IPS-15b (cell line): ENCODE data around the gene TGFBR2.

ENCODE experiments used
- H3K27me3 ChIP-seq: one replicate; pipeline ENCODE4 v1.6.1; 2013; ENCODE audit warnings: low read length; ENCODE audit not compliant: control insufficient read depth, insufficient read depth
- H3K36me3 ChIP-seq: one replicate; pipeline ENCODE4 v1.6.1; 2013; ENCODE audit warnings: low read length; ENCODE audit not compliant: control insufficient read depth, insufficient read depth
- H3K4me1 ChIP-seq: one replicate; pipeline ENCODE4 v1.6.1; 2013; ENCODE audit warnings: mild to moderate bottlenecking, low read length; ENCODE audit not compliant: control insufficient read depth, insufficient read depth
- H3K4me3 ChIP-seq: one replicate; pipeline ENCODE4 v1.5.1; 2013; ENCODE audit warnings: low read depth, low read length
- H3K9ac ChIP-seq: one replicate; pipeline ENCODE4 v1.6.1; 2013; ENCODE audit warnings: low read depth, mild to moderate bottlenecking, low read length
- H3K9me3 ChIP-seq: one replicate; pipeline ENCODE4 v1.6.1; 2013; ENCODE audit warnings: mild to moderate bottlenecking, low read length; ENCODE audit not compliant: control insufficient read depth, insufficient read depth

TGFBR2 gene

GRCh38 chr3:30632065-30632464, 25.7 kb downstream of the TGFBR2 start:
- H3K9ac ChIP-seq: no peak overlapping the region
- H3K36me3 ChIP-seq: no peaks in the 10 kb centered on the region
- H3K4me1 ChIP-seq: peaks cover 10% of the 10 kb centered on the region
- H3K9me3 ChIP-seq: no peaks in the 10 kb centered on the region
- H3K27me3 ChIP-seq: no peaks in the 10 kb centered on the region
- no peak overlapping the region for H3K4me3 ChIP-seq

GRCh38 chr3:30632521-30632920, 26.1 kb downstream of the TGFBR2 start:
- no peak overlapping the region for H3K4me3 ChIP-seq
- H3K27me3 ChIP-seq: no peaks in the 10 kb centered on the region
- no peak overlapping the region for H3K9ac ChIP-seq
- H3K4me1 ChIP-seq: peaks cover 10% of the 10 kb centered on the region
- no peaks in the 10 kb centered on the region for H3K9me3 ChIP-seq
- no peaks in the 10 kb centered on the region for H3K36me3 ChIP-seq

- no peak overlapping the region for H3K4me3 ChIP-seq
- H3K27me3 ChIP-seq: no peaks in the 10 kb centered on the region
- no peaks in the 10 kb centered on the region for H3K9me3 ChIP-seq
- H3K36me3 ChIP-seq: no peaks in the 10 kb centered on the region
- peaks cover 7% of the 10 kb centered on the region for H3K4me1 ChIP-seq
- no peak overlapping the region for H3K9ac ChIP-seq
Observed at GRCh38 chr3:30633718-30634117, 27.3 kb downstream of the TGFBR2 start.

- Histone ChIP-seq H3K9me3 (no peaks in the 10 kb centered on the region), H3K27me3 (no peaks in the 10 kb centered on the region), H3K9ac (no peak overlapping the region), H3K36me3 (no peaks in the 10 kb centered on the region), H3K4me1 (peaks cover 3% of the 10 kb centered on the region), H3K4me3 (no peak overlapping the region)
Observed at GRCh38 chr3:30634761-30635735, 28.6 kb downstream of the TGFBR2 start.

- Histone ChIP-seq H3K9ac (no peak overlapping the region), H3K36me3 (no peaks in the 10 kb centered on the region), H3K27me3 (no peaks in the 10 kb centered on the region), H3K4me3 (no peak overlapping the region), H3K4me1 (peaks cover 3% of the 10 kb centered on the region), H3K9me3 (no peaks in the 10 kb centered on the region)
Observed at GRCh38 chr3:30637310-30638219, 31.2 kb downstream of the TGFBR2 start.

- Histone ChIP-seq H3K27me3 (no peaks in the 10 kb centered on the region), H3K9ac (no peak overlapping the region), H3K4me3 (no peak overlapping the region), H3K9me3 (no peaks in the 10 kb centered on the region), H3K4me1 (peaks cover 3% of the 10 kb centered on the region), H3K36me3 (no peaks in the 10 kb centered on the region)
Observed at GRCh38 chr3:30638685-30639412, 32.4 kb downstream of the TGFBR2 start.

GRCh38 chr3:30639937-30640336, 33.5 kb downstream of the TGFBR2 start:
- Histone ChIP-seq H3K9me3 (no peaks in the 10 kb centered on the region), H3K4me1 (peaks cover 3% of the 10 kb centered on the region), H3K36me3 (no peaks in the 10 kb centered on the region), H3K27me3 (no peaks in the 10 kb centered on the region), H3K4me3 (no peak overlapping the region), H3K9ac (no peak overlapping the region)

- no peak overlapping the region for H3K4me3 ChIP-seq
- no peaks in the 10 kb centered on the region for H3K9me3 ChIP-seq
- no peaks in the 10 kb centered on the region for H3K4me1 ChIP-seq
- H3K36me3 ChIP-seq: no peaks in the 10 kb centered on the region
- H3K9ac ChIP-seq: no peak overlapping the region
- H3K27me3 ChIP-seq: no peaks in the 10 kb centered on the region
Observed at GRCh38 chr3:30640851-30641250, 34.5 kb downstream of the TGFBR2 start.

GRCh38 chr3:30641416-30642251, 35.2 kb downstream of the TGFBR2 start:
- Histone ChIP-seq H3K4me1 (no peaks in the 10 kb centered on the region), H3K36me3 (no peaks in the 10 kb centered on the region), H3K27me3 (no peaks in the 10 kb centered on the region), H3K9ac (no peak overlapping the region), H3K4me3 (no peak overlapping the region), H3K9me3 (no peaks in the 10 kb centered on the region)

GRCh38 chr3:30642849-30643361, 36.5 kb downstream of the TGFBR2 start:
- Histone ChIP-seq H3K27me3 (no peaks in the 10 kb centered on the region), H3K9ac (no peak overlapping the region), H3K36me3 (no peaks in the 10 kb centered on the region), H3K9me3 (no peaks in the 10 kb centered on the region), H3K4me3 (no peak overlapping the region), H3K4me1 (no peaks in the 10 kb centered on the region)
